Body of pancreas (tissue), 4 donors: Measurements from ENCODE around the gene TMEM234. TPM values are rescaled to one million over a fixed set of nuclear protein-coding genes. Genes with fewer than 3 reads are reported as not detected.
A peak's percentile ranks its signal among the peaks of the same experiment; 100 is the strongest.

ENCODE experiments used
- ATAC-seq: fragments of 150-250 bp; one replicate; pipeline ENCODE4 v1.9.1; 2016
- DNase-seq, 4 donors: peaks; one replicate each; pipeline ENCODE4 v3.0.0-alpha.2; 2019
- H3K27ac ChIP-seq, 4 donors: fragments of 200-600 bp; sonication (generic); 1 replicate in 3 of 4; 2 replicates in 1 of 4; pipeline versions ENCODE4 v1.5.1 to v1.6.1; 2016 to 2019; ENCODE audit warnings: mild to moderate bottlenecking in 1 of 4, mixed read lengths in 1 of 4, moderate library complexity in 1 of 4
- H3K27me3 ChIP-seq, 2 donors: fragments of 200-600 bp; sonication (generic); one replicate each; pipeline ENCODE4 v1.6.0; 2016; ENCODE audit warnings: mild to moderate bottlenecking in 1 of 2
- H3K36me3 ChIP-seq, 2 donors: fragments of 200-600 bp; sonication (generic); replicated peaks in 1 of 2; 2 replicates each; pipeline ENCODE4 v1.5.1; 2016; ENCODE audit warnings: low read depth in 2 of 2; ENCODE audit not compliant: insufficient read depth in 1 of 2
- H3K4me1 ChIP-seq: fragments of 200-600 bp; sonication (generic); one replicate; pipeline ENCODE4 v1.6.0; 2016
- H3K4me3 ChIP-seq, 2 donors: fragments of 200-600 bp; sonication (generic); 1 replicate in 1 of 2; 2 replicates in 1 of 2; pipeline ENCODE4 v1.5.1; 2016 to 2019
- H3K9me3 ChIP-seq, 3 donors: fragments of 200-600 bp; sonication (generic); 1 replicate in 2 of 3; 2 replicates in 1 of 3; pipeline ENCODE4 v1.5.1; 2016
- POLR2A ChIP-seq, 3 donors: fragments of 450-650 bp; IDR thresholded peaks; one replicate each; pipeline ENCODE4 v1.6.1; 2016; ENCODE audit warnings: antibody characterized with exemption in 3 of 3, mild to moderate bottlenecking in 2 of 3
- WGBS, 2 donors: methylation state at CpG; one replicate each; pipeline ENCODE4 v1.1.5; 2017; 5-methylcytosine and 5-hydroxymethylcytosine counted together
- intact Hi-C: fragments of 100-400 bp; cut with DNase I; formaldehyde crosslinking; loops from one replicate; pipeline ENCODE4 v1.15.1; 2023
- total RNA-seq, 2 donors: library from RNA; depleted of rRNA; stranded (reverse); fragments of >200 nt; gene quantifications; one replicate each; pipeline ENCODE4 v1.1.0, GENCODE V29; 2016
- TF ChIP-seq, protein P1 (sequence below), 7 experiments: fragments of 450-650 bp in 4 of 7; fragments of 200-600 bp in 3 of 7; sonication (generic) in 3 of 7; IDR thresholded peaks; one replicate each; pipeline ENCODE4 v1.5.1; 2016 to 2019; ENCODE audit warnings: antibody characterized with exemption in 7 of 7

TMEM234 gene
- total RNA-seq, 2 donors from 2014 or later, result 16.3 to 20.8 TPM

- 80 to 84% methylated on average over 4 of the region's 4 CpGs for WGBS, 2 donors
- DNase-seq (no peak), ATAC-seq (no peak)
- intact Hi-C loops, result no loop called here
- H3K9me3 ChIP-seq, result no peaks in the 10 kb centered on the region
- no peaks in the 10 kb centered on the region for H3K36me3 ChIP-seq
- peaks cover 27% of the 10 kb centered on the region for H3K4me1 ChIP-seq
- peak overlapping the region in 1 of 2 donors; percentile 84 for H3K4me3 ChIP-seq
- TF ChIP-seq, protein P1, sequence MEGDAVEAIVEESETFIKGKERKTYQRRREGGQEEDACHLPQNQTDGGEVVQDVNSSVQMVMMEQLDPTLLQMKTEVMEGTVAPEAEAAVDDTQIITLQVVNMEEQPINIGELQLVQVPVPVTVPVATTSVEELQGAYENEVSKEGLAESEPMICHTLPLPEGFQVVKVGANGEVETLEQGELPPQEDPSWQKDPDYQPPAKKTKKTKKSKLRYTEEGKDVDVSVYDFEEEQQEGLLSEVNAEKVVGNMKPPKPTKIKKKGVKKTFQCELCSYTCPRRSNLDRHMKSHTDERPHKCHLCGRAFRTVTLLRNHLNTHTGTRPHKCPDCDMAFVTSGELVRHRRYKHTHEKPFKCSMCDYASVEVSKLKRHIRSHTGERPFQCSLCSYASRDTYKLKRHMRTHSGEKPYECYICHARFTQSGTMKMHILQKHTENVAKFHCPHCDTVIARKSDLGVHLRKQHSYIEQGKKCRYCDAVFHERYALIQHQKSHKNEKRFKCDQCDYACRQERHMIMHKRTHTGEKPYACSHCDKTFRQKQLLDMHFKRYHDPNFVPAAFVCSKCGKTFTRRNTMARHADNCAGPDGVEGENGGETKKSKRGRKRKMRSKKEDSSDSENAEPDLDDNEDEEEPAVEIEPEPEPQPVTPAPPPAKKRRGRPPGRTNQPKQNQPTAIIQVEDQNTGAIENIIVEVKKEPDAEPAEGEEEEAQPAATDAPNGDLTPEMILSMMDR (IDR thresholded peaks at IDR 0.05), result no peak
- no peak for TF ChIP-seq POLR2A (IDR thresholded peaks at IDR 0.05)
- H3K27me3 ChIP-seq, result no peaks in the 10 kb centered on the region
- H3K27ac ChIP-seq, result peak overlapping the region in 1 of 4 donors; percentile 60
Measured at GRCh38 chr1:32220746-32221580, 1.2 kb downstream of the TMEM234 start.

DNA sequence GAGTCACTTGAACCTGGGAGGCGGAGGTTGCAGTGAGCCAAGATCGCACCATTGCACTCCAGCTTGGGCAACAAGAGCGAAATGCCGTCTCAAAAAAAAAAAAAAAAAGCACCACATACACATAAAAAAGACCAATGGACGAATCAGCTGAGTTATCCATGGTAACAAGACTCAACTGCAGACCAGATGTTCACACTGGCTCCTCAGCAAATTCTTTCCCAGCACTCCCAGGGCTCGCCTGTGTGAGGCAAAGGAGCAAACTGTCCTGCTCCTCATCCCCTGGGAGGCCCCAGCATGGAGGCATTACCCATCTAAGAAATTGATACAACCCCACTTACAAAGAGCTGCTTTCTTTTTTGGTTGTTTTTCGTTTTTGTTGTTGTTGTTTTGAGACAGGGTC is 3.1 kb downstream of the TMEM234 start:
- DNase-seq (no peak), ATAC-seq (no peak)
- intact Hi-C loops, result no loop called here
- TF ChIP-seq POLR2A (IDR thresholded peaks at IDR 0.05), result no peak
- TF ChIP-seq, protein P1 (IDR thresholded peaks at IDR 0.05), result no peak
- H3K27ac ChIP-seq, result no peak overlapping the region
- H3K9me3 ChIP-seq, result no peaks in the 10 kb centered on the region
- H3K4me3 ChIP-seq, result no peak overlapping the region
- peaks cover 28% of the 10 kb centered on the region for H3K4me1 ChIP-seq
- H3K36me3 ChIP-seq, result no peaks in the 10 kb centered on the region
- 75 to 77% methylated on average over 7 of the region's 7 CpGs for WGBS, 2 donors
- H3K27me3 ChIP-seq, result no peaks in the 10 kb centered on the region

GRCh38 chr1:32216566-32216965 is 5.6 kb downstream of the TMEM234 start:
- intact Hi-C loops, result no loop called here
- H3K27me3 ChIP-seq, result no peaks in the 10 kb centered on the region
- H3K9me3 ChIP-seq, result no peaks in the 10 kb centered on the region
- H3K4me1 ChIP-seq, result peaks cover 14% of the 10 kb centered on the region
- DNase-seq (no peak), ATAC-seq (no peak)
- no peak overlapping the region for H3K4me3 ChIP-seq
- no peaks in the 10 kb centered on the region for H3K36me3 ChIP-seq
- H3K27ac ChIP-seq, result no peak overlapping the region
- TF ChIP-seq POLR2A (IDR thresholded peaks at IDR 0.05), result no peak
- TF ChIP-seq, protein P1 (IDR thresholded peaks at IDR 0.05), result no peak
- WGBS, 2 donors, result 81 to 96% methylated on average over 4 to 5 of the region's 5 CpGs

- WGBS, 2 donors, result 79 to 80% methylated on average over 10 of the region's 10 CpGs
- DNase-seq (peak; percentile 64 to 76 (median 71)), ATAC-seq (peak; percentile 81)
- intact Hi-C loops, result no loop called here
- H3K4me1 ChIP-seq, result peaks cover 7% of the 10 kb centered on the region
- H3K27me3 ChIP-seq, result no peaks in the 10 kb centered on the region
- no peaks in the 10 kb centered on the region for H3K36me3 ChIP-seq
- no peak overlapping the region for H3K4me3 ChIP-seq
- no peak for TF ChIP-seq POLR2A (IDR thresholded peaks at IDR 0.05)
- TF ChIP-seq, protein P1 (IDR thresholded peaks at IDR 0.05), result peak; percentile 63 to 78 (median 70)
- H3K27ac ChIP-seq, result no peak overlapping the region
- H3K9me3 ChIP-seq, result no peaks in the 10 kb centered on the region
Measured at GRCh38 chr1:32215629-32216480, 6.3 kb downstream of the TMEM234 start.
